HG03066 (cell line): ENCODE measurements around the gene SLC5A8.
"Not testable (repeated sequence)": the region's sequence is repeated elsewhere in the genome, so short reads cannot be mapped to it uniquely, and the experiment has no call there.

Experiments
- ATAC-seq: cut with Tn5 transposase; IDR thresholded peaks from one replicate; pipeline ENCODE4 v1.9.1; 2021; ENCODE audit warnings: low read depth; ENCODE audit not compliant: unreplicated experiment

SLC5A8 gene

GRCh38 chr12:101173197-101173749, 36.8 kb downstream of the SLC5A8 start:
- no peak for ATAC-seq

GRCh38 chr12:101172316-101172715, 37.7 kb downstream of the SLC5A8 start:
- no peak for ATAC-seq

GRCh38 chr12:101168001-101168400, 42.0 kb downstream of the SLC5A8 start:
- ATAC-seq = no peak

- no peak for ATAC-seq
Observed at GRCh38 chr12:101166866-101167265, 43.2 kb downstream of the SLC5A8 start.

GRCh38 chr12:101165319-101165718, 44.7 kb downstream of the SLC5A8 start:
- ATAC-seq = no peak

GRCh38 chr12:101145777-101146431, 64.1 kb downstream of the SLC5A8 start:
- ATAC-seq = not testable (repeated sequence)

GRCh38 chr12:101127521-101128219, 82.4 kb downstream of the SLC5A8 start:
- no peak for ATAC-seq

- ATAC-seq = no peak
Observed at GRCh38 chr12:101117842-101118241, 92.2 kb downstream of the SLC5A8 start.

GRCh38 chr12:101116911-101117310, 93.1 kb downstream of the SLC5A8 start:
- ATAC-seq = no peak

- ATAC-seq = peak; percentile 54
Observed at GRCh38 chr12:101115326-101115725, 94.7 kb downstream of the SLC5A8 start.

- no peak for ATAC-seq
Observed at GRCh38 chr12:101111441-101111840, 98.6 kb downstream of the SLC5A8 start.

- ATAC-seq = no peak
Observed at GRCh38 chr12:101110866-101111265, 99.2 kb downstream of the SLC5A8 start.

GRCh38 chr12:101108130-101108529, 101.9 kb downstream of the SLC5A8 start:
- ATAC-seq = no peak

GRCh38 chr12:101107032-101107763, 102.8 kb downstream of the SLC5A8 start:
- ATAC-seq = no peak
